ENCODE measurements around the gene CRB1.

The CRB1 gene

GRCh38 chr1:197222780-197223179 is 45.3 kb upstream of the CRB1 start:
- no peak overlapping the region for H3K4me3 ChIP-seq (ENCODE audit: low read length, poor library complexity, severe bottlenecking)
- H3K9me2 ChIP-seq (replicated peaks; ENCODE audit: low read depth, low read length) = no peaks in the 10 kb centered on the region
- no peaks in the 10 kb centered on the region for H3K36me3 ChIP-seq (ENCODE audit: insufficient read depth, low read length)
- no peaks in the 10 kb centered on the region for H3K27me3 ChIP-seq (ENCODE audit: insufficient read depth, low read length, poor library complexity, severe bottlenecking)
- no peaks in the 10 kb centered on the region for H3K79me2 ChIP-seq (ENCODE audit: insufficient read depth, low read length)
- no peak overlapping the region for H2AFZ ChIP-seq (ENCODE audit: low read length)
- H3K4me2 ChIP-seq (ENCODE audit: low read depth, low read length, poor library complexity, severe bottlenecking) = no peak overlapping the region
- no peaks in the 10 kb centered on the region for H4K20me1 ChIP-seq (ENCODE audit: insufficient read depth, low read length, poor library complexity, severe bottlenecking)
- no peaks in the 10 kb centered on the region for H3F3A ChIP-seq (ENCODE audit: low read depth)
- H3K4me1 ChIP-seq (ENCODE audit: insufficient read depth, low read length, poor library complexity, severe bottlenecking) = peaks cover 8% of the 10 kb centered on the region
- H3K9me3 ChIP-seq (ENCODE audit: insufficient read depth, low read depth, low read length) = no peaks in the 10 kb centered on the region
- no peak overlapping the region for H3K9ac ChIP-seq (ENCODE audit: low read depth, low read length, poor library complexity, severe bottlenecking)
- no peak for TF ChIP-seq EZH2phosphoT487 (IDR thresholded peaks at IDR 0.05; ENCODE audit: borderline replicate concordance)
- no peak for TF ChIP-seq CTCF (conservative IDR thresholded peaks at IDR 0.05; ENCODE audit: low read length)

GRCh38 chr1:197224160-197224559 is 43.9 kb upstream of the CRB1 start:
- Histone ChIP-seq H3K9me3 (ENCODE audit: insufficient read depth, low read depth, low read length) (no peaks in the 10 kb centered on the region), H3K9ac (ENCODE audit: low read depth, low read length, poor library complexity, severe bottlenecking) (no peak overlapping the region), H4K20me1 (ENCODE audit: insufficient read depth, low read length, poor library complexity, severe bottlenecking) (no peaks in the 10 kb centered on the region), H3K9me2 (replicated peaks; ENCODE audit: low read depth, low read length) (no peaks in the 10 kb centered on the region), H3K27me3 (ENCODE audit: insufficient read depth, low read length, poor library complexity, severe bottlenecking) (no peaks in the 10 kb centered on the region), H3K36me3 (ENCODE audit: insufficient read depth, low read length) (no peaks in the 10 kb centered on the region), H3K4me2 (ENCODE audit: low read depth, low read length, poor library complexity, severe bottlenecking) (no peak overlapping the region), H2AFZ (ENCODE audit: low read length) (no peak overlapping the region), H3K4me1 (ENCODE audit: insufficient read depth, low read length, poor library complexity, severe bottlenecking) (peaks cover 8% of the 10 kb centered on the region), H3K4me3 (ENCODE audit: low read length, poor library complexity, severe bottlenecking) (no peak overlapping the region), H3F3A (ENCODE audit: low read depth) (no peaks in the 10 kb centered on the region), H3K79me2 (ENCODE audit: insufficient read depth, low read length) (no peaks in the 10 kb centered on the region)
- no peak for TF ChIP-seq EZH2phosphoT487 (IDR thresholded peaks at IDR 0.05; ENCODE audit: borderline replicate concordance)
- peak; percentile 46 for TF ChIP-seq CTCF (conservative IDR thresholded peaks at IDR 0.05; ENCODE audit: low read length)

GRCh38 chr1:197225611-197226010 is 42.4 kb upstream of the CRB1 start:
- Histone ChIP-seq H3F3A (ENCODE audit: low read depth) (no peaks in the 10 kb centered on the region), H3K9ac (ENCODE audit: low read depth, low read length, poor library complexity, severe bottlenecking) (no peak overlapping the region), H4K20me1 (ENCODE audit: insufficient read depth, low read length, poor library complexity, severe bottlenecking) (no peaks in the 10 kb centered on the region), H3K27me3 (ENCODE audit: insufficient read depth, low read length, poor library complexity, severe bottlenecking) (no peaks in the 10 kb centered on the region), H3K9me2 (replicated peaks; ENCODE audit: low read depth, low read length) (no peaks in the 10 kb centered on the region), H3K36me3 (ENCODE audit: insufficient read depth, low read length) (no peaks in the 10 kb centered on the region), H3K79me2 (ENCODE audit: insufficient read depth, low read length) (no peaks in the 10 kb centered on the region), H3K4me1 (ENCODE audit: insufficient read depth, low read length, poor library complexity, severe bottlenecking) (no peaks in the 10 kb centered on the region), H3K4me3 (ENCODE audit: low read length, poor library complexity, severe bottlenecking) (no peak overlapping the region), H3K4me2 (ENCODE audit: low read depth, low read length, poor library complexity, severe bottlenecking) (no peak overlapping the region), H2AFZ (ENCODE audit: low read length) (0 out of 2 replicates have a peak overlapping the region, but pooled peaks have one; percentile 22), H3K9me3 (ENCODE audit: insufficient read depth, low read depth, low read length) (no peaks in the 10 kb centered on the region)
- TF ChIP-seq CTCF (conservative IDR thresholded peaks at IDR 0.05; ENCODE audit: low read length) (no peak), EZH2phosphoT487 (IDR thresholded peaks at IDR 0.05; ENCODE audit: borderline replicate concordance) (no peak)

All from Loucy (cell line).